ENCODE measurements around the gene RTTN. TPM values are rescaled to one million over a fixed set of nuclear protein-coding genes. Genes with fewer than 3 reads are reported as not detected.

The RTTN gene
- total and polyA plus RNA-seq, 2 donors (not counting 3 experiments of a cell fraction or from before 2014, with no cell fraction given) = 3.1 to 17.4 TPM

DNA sequence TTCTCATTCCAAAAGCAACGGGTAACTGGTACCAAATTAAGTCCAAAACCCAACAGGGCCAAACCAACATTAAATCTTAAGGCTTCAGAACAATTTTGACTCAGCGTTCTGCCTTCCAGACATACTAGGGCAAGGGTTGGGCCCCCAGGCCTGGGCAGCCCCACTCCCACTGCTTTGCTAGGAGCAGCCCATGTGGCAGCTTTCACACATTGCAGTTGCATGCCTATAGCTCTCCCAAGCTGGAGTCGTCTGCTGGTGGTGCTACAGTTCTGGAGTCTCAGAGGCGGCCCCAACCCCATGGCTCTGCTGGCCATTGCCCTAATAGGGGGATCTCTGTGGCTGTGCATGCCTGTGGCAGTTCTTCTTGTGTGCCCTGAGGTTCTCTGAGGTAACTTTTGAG, 220.2 kb downstream of the RTTN start:
- Histone ChIP-seq H3K4me1 (ENCODE audit: control insufficient read depth, extremely low read depth, insufficient read depth, low read length) (no peaks in the 10 kb centered on the region), H3K27ac (ENCODE audit: insufficient read depth, low read depth, low read length) (no peak overlapping the region), H3K27me3 (ENCODE audit: control insufficient read depth in 2 of 2, insufficient read depth in 2 of 2, low read length in 2 of 2) (no peaks in the 10 kb centered on the region), H3K36me3 (ENCODE audit: control insufficient read depth in 2 of 2, extremely low read depth in 1 of 2, insufficient read depth in 2 of 2, low read length in 2 of 2) (no peaks in the 10 kb centered on the region), H4K20me1 (replicated peaks; ENCODE audit: control insufficient read depth, extremely low read depth, insufficient read depth, low read length) (no peaks in the 10 kb centered on the region), H3K4me2 (ENCODE audit: insufficient read depth, low read length) (no peak overlapping the region), H2AFZ (ENCODE audit: low read depth, low read length) (no peak overlapping the region), H3K9ac (replicated peaks; ENCODE audit: extremely low read depth, insufficient read depth, low read length) (no peak overlapping the region), H3K9me1 (replicated peaks; ENCODE audit: control insufficient read depth, extremely low read depth, insufficient read depth, low read length) (no peaks in the 10 kb centered on the region), H3K9me3 (replicated peaks; ENCODE audit: control insufficient read depth, insufficient read depth, low read length) (no peaks in the 10 kb centered on the region), H3K79me2 (ENCODE audit: control insufficient read depth, insufficient read depth, low read length) (no peaks in the 10 kb centered on the region), H3K4me3 (replicated peaks in 1 of 3; ENCODE audit: insufficient read depth in 1 of 3, low read depth in 1 of 3, low read length in 3 of 3) (no peak overlapping the region)
- ChIA-PET CTCF (no interaction called here), POLR2A (no interaction called here)
- FAIRE-seq = no peak
- DNase-seq (ENCODE audit: low read depth, low spot score) = no peak
- intact Hi-C loops (cut with micrococcal nuclease) = no loop called here
- dilution Hi-C loops (cut with MboI; ENCODE audit: extremely low pct_ligation_motif_present, low sequenced_read_pairs) = no loop called here
- BruUV-seq (replicated peaks) = no TSS peak
- TF ChIP-seq FOS (IDR thresholded peaks at IDR 0.05; ENCODE audit: borderline replicate concordance, insufficient read depth, low read length) (no peak), POLR2AphosphoS5 (IDR thresholded peaks at IDR 0.05; ENCODE audit: insufficient read depth, low read depth, low read length) (no peak), POLR2A (IDR thresholded peaks at IDR 0.05; ENCODE audit: low read depth, low read length) (no peak), MYC (IDR thresholded peaks at IDR 0.05; ENCODE audit: low read depth, low read length) (no peak), EZH2 (IDR thresholded peaks at IDR 0.05; ENCODE audit: borderline replicate concordance, low read depth, low read length, severe bottlenecking) (no peak), JUN (IDR thresholded peaks at IDR 0.05; ENCODE audit: borderline replicate concordance, insufficient read depth, insufficient read length, low read depth) (no peak), GATA2 (IDR thresholded peaks at IDR 0.05; ENCODE audit: insufficient read depth, insufficient read length, low read depth, low read length) (no peak), CTCF (IDR thresholded peaks at IDR 0.05; ENCODE audit: extremely low read depth in 1 of 2, insufficient read depth in 1 of 2, low read depth in 1 of 2, low read length in 2 of 2) (no peak), MAX (IDR thresholded peaks at IDR 0.05; ENCODE audit: insufficient read depth, insufficient read length) (no peak)
